ENCODE results near the gene C16orf87.

Gene C16orf87

DNA sequence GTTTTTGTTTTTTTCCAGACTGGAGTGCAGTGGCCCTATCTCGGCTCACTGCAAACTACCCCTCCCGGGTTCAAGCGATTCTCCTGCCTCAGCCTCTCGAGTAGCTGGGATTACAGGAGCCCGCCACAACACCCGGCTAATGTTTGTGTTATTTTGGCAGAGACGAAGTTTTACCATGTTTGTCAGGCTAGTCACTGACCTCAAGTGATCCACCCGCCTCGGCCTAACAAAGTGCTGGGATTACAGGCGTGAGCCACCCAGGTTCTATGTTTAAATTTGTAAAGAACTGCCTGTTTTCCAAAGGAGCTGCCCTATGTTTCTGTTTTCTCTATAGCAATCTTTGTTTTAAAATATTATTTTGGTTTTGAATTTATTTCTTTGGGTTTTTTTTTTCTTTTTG lies 13.8 kb upstream of the C16orf87 start:
- no peak for DNase-seq (ENCODE audit: low spot score)
- Histone ChIP-seq H3K4me1 (ENCODE audit: insufficient read depth, poor library complexity, severe bottlenecking) (no peaks in the 10 kb centered on the region), H3K27ac (ENCODE audit: poor library complexity, severe bottlenecking) (no peak overlapping the region), H3K36me3 (ENCODE audit: low read depth) (no peaks in the 10 kb centered on the region), H3K9me3 (ENCODE audit: severe bottlenecking) (no peaks in the 10 kb centered on the region), H3K27me3 (ENCODE audit: insufficient read depth, poor library complexity, severe bottlenecking) (no peaks in the 10 kb centered on the region), H3K4me3 (ENCODE audit: severe bottlenecking) (no peak overlapping the region)
- ATAC-seq (ENCODE audit: low read depth), result no peak
- TF ChIP-seq, protein P1, sequence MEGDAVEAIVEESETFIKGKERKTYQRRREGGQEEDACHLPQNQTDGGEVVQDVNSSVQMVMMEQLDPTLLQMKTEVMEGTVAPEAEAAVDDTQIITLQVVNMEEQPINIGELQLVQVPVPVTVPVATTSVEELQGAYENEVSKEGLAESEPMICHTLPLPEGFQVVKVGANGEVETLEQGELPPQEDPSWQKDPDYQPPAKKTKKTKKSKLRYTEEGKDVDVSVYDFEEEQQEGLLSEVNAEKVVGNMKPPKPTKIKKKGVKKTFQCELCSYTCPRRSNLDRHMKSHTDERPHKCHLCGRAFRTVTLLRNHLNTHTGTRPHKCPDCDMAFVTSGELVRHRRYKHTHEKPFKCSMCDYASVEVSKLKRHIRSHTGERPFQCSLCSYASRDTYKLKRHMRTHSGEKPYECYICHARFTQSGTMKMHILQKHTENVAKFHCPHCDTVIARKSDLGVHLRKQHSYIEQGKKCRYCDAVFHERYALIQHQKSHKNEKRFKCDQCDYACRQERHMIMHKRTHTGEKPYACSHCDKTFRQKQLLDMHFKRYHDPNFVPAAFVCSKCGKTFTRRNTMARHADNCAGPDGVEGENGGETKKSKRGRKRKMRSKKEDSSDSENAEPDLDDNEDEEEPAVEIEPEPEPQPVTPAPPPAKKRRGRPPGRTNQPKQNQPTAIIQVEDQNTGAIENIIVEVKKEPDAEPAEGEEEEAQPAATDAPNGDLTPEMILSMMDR (IDR thresholded peaks at IDR 0.05; ENCODE audit: poor library complexity, severe bottlenecking), result no peak

DNA sequence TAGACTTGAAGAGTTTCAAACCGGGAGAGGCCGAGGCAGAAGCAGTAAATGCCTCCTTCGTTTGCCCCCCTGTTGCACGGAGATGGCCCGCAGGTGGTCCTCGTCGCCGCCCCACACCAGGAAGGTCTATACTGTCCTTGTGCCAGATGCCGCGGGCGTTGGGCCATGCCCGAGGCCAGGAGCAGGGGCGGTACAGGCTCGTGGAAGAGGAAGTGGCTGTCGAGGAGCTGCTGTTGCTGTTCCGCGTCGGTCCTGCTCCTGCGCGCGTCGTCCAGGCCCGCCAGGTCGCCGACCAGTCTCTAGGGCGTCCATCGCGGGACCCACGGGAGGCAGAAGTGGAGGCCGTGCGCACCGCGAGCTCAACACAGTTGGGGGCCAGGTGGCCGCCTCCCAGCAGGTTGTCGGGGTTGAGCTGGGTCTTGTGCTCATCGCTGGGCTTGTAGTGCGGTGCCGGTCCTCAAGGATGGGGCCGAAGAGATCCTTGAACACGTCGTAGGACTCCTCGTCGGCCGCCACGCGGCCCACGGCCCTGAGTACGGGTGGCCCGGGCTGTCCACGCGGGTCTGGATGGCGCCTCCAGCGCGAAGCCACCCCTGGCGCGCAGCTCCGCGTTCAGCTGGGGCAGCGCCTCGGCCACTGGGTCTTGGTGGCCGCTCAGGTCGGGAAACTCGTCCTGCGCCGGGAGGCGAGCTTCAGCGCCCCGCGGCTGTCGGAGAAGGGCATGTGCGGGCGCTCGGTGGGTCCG lies 13.1 kb upstream of the C16orf87 start:
- Histone ChIP-seq H3K4me1 (ENCODE audit: insufficient read depth, poor library complexity, severe bottlenecking) (no peaks in the 10 kb centered on the region), H3K36me3 (ENCODE audit: low read depth) (no peaks in the 10 kb centered on the region)
- no peak for ATAC-seq (ENCODE audit: low read depth)

DNA sequence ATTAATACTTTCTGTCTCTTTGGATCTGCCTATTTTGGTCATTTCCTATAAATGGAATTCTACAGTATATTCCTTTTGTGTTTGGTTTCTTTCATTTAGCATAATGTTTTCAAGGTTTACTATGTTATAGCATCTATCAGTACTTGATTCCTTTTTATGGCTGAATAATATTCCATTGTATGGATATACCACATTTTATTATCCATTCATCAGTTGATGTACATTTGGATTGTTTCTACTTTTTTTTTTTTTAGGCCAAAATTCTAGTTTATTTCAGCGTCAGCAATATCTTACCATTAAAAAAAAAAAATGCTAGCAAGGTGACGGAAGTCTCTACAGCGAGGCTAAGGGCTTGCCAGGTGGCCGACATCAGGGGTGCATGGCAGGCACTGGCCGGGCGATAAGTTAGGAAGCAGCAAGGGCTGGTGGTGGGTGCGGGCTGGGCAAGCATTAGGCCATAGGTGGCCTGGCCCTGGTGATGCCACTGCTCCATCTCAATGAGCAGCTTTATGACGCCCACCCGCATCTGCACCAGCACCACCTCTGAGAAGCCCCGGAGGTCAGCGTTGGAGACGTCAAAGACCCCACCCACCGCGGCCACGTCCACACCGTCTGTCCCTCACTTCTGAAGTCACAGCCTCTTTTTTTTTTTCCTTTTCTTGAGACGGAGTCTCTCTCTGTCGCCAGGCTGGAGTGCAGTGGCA lies 11.4 kb upstream of the C16orf87 start:
- no peak overlapping the region for H3K27ac ChIP-seq (ENCODE audit: poor library complexity, severe bottlenecking)
- ATAC-seq (ENCODE audit: low read depth), result no peak
- H3K36me3 ChIP-seq (ENCODE audit: low read depth), result no peaks in the 10 kb centered on the region
- TF ChIP-seq, protein P1 (IDR thresholded peaks at IDR 0.05; ENCODE audit: poor library complexity, severe bottlenecking), result no peak
- H3K4me3 ChIP-seq (ENCODE audit: severe bottlenecking), result no peak overlapping the region
- no peaks in the 10 kb centered on the region for H3K27me3 ChIP-seq (ENCODE audit: insufficient read depth, poor library complexity, severe bottlenecking)
- H3K4me1 ChIP-seq (ENCODE audit: insufficient read depth, poor library complexity, severe bottlenecking), result no peaks in the 10 kb centered on the region
- no peak for DNase-seq (ENCODE audit: low spot score)
- no peaks in the 10 kb centered on the region for H3K9me3 ChIP-seq (ENCODE audit: severe bottlenecking)

More for the DNA sequence above, 13.1 kb upstream of the C16orf87 start:
- no peak overlapping the region for H3K27ac ChIP-seq (ENCODE audit: poor library complexity, severe bottlenecking)
- H3K9me3 ChIP-seq (ENCODE audit: severe bottlenecking), result no peaks in the 10 kb centered on the region
- no peak for DNase-seq (ENCODE audit: low spot score)
- no peaks in the 10 kb centered on the region for H3K27me3 ChIP-seq (ENCODE audit: insufficient read depth, poor library complexity, severe bottlenecking)
- TF ChIP-seq, protein P1 (IDR thresholded peaks at IDR 0.05; ENCODE audit: poor library complexity, severe bottlenecking), result no peak
- no peak overlapping the region for H3K4me3 ChIP-seq (ENCODE audit: severe bottlenecking)

- no peak for ATAC-seq (ENCODE audit: low read depth)
- no peak for DNase-seq (ENCODE audit: low spot score)
- H3K27me3 ChIP-seq (ENCODE audit: insufficient read depth, poor library complexity, severe bottlenecking), result no peaks in the 10 kb centered on the region
- TF ChIP-seq, protein P1 (IDR thresholded peaks at IDR 0.05; ENCODE audit: poor library complexity, severe bottlenecking), result no peak
- H3K27ac ChIP-seq (ENCODE audit: poor library complexity, severe bottlenecking), result no peak overlapping the region
- no peak overlapping the region for H3K4me3 ChIP-seq (ENCODE audit: severe bottlenecking)
- no peaks in the 10 kb centered on the region for H3K9me3 ChIP-seq (ENCODE audit: severe bottlenecking)
- no peaks in the 10 kb centered on the region for H3K36me3 ChIP-seq (ENCODE audit: low read depth)
- no peaks in the 10 kb centered on the region for H3K4me1 ChIP-seq (ENCODE audit: insufficient read depth, poor library complexity, severe bottlenecking)
Measured at GRCh38 chr16:46839986-46840443, 9.0 kb upstream of the C16orf87 start.

All from RWPE2 (cell line).